Body of pancreas (tissue), 4 donors: Measurements from ENCODE around the gene PLPPR1.

ENCODE experiments used
- CTCF ChIP-seq, 7 experiments: fragments of 450-650 bp in 4 of 7; fragments of 200-600 bp in 3 of 7; sonication (generic) in 3 of 7; IDR thresholded peaks; one replicate each; pipeline ENCODE4 v1.5.1; 2016 to 2019; ENCODE audit warnings: antibody characterized with exemption in 7 of 7
- POLR2A ChIP-seq, 3 donors: fragments of 450-650 bp; IDR thresholded peaks; one replicate each; pipeline ENCODE4 v1.6.1; 2016; ENCODE audit warnings: antibody characterized with exemption in 3 of 3, mild to moderate bottlenecking in 2 of 3

DNA sequence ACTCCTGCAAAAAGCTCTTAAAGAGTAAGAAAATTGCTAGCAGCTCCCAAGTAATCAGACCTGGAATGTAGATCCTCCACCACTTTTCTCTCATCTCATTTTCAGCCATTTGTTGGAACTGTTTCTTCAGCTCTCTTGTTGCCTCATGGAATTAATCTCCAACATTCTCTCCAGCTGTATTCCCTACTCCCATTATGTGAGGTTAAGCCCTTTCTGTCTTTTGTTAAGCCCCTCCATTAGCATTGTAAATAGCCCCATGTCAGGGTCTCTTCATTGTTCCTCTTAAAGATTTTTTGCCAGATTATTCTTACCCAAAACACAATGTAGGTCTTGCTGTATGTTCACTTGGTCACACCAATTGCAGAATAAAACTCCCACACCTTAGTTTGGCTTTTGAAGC, 119.8 kb downstream of the PLPPR1 start:
- no peak for TF ChIP-seq CTCF (IDR thresholded peaks at IDR 0.05)
- no peak for TF ChIP-seq POLR2A (IDR thresholded peaks at IDR 0.05)
